ENCODE data around the gene XXYLT1.

- no peak for TF ChIP-seq POLR2A (IDR thresholded peaks at IDR 0.05)
- no peak for TF ChIP-seq CTCF (IDR thresholded peaks at IDR 0.05)
Measured at GRCh38 chr3:195045481-195046210, 225.3 kb downstream of the XXYLT1 start.
